H9 (cell line): ENCODE data around the gene IMPDH2. TPM values are rescaled to one million over a fixed set of nuclear protein-coding genes. Genes with fewer than 3 reads are reported as not detected.

Source experiments
- DNase-seq: peaks from one replicate; pipeline ENCODE4 v3.0.0-alpha.2; 2017
- H2AFZ ChIP-seq: one replicate; pipeline ENCODE4 v1.6.1; 2013; ENCODE audit warnings: mild to moderate bottlenecking, low read length, control low read depth, moderate library complexity
- H2AK5ac ChIP-seq: 2 replicates; pipeline ENCODE4 v1.6.1; 2013; ENCODE audit warnings: low read length, control low read depth, mixed read lengths; ENCODE audit not compliant: insufficient read length
- H2BK120ac ChIP-seq: one replicate; pipeline ENCODE4 v1.6.1; 2013; ENCODE audit warnings: low read depth, mild to moderate bottlenecking, low read length, control low read depth, inconsistent platforms; ENCODE audit not compliant: poor library complexity, severe bottlenecking
- H2BK12ac ChIP-seq: 2 replicates; pipeline ENCODE4 v1.6.1; 2013; ENCODE audit warnings: low read length, control low read depth, mixed read lengths, low read depth; ENCODE audit not compliant: insufficient read length
- H2BK15ac ChIP-seq: 2 replicates; pipeline ENCODE4 v1.6.1; 2013; ENCODE audit warnings: low read depth, low read length, control low read depth
- H2BK20ac ChIP-seq: one replicate; pipeline ENCODE4 v1.6.1; 2013; ENCODE audit warnings: low read depth, mild to moderate bottlenecking, low read length, control low read depth, inconsistent platforms; ENCODE audit not compliant: poor library complexity, severe bottlenecking
- H2BK5ac ChIP-seq: 2 replicates; pipeline ENCODE4 v1.6.1; 2013; ENCODE audit warnings: low read length, control low read depth, mixed read lengths; ENCODE audit not compliant: insufficient read length
- H3K14ac ChIP-seq: 2 replicates; pipeline ENCODE4 v1.6.1; 2013; ENCODE audit warnings: low read length, control low read depth; ENCODE audit not compliant: insufficient read depth
- H3K18ac ChIP-seq: 2 replicates; pipeline ENCODE4 v1.6.1; 2013; ENCODE audit warnings: low read depth, mild to moderate bottlenecking, mixed read lengths, low read length, control low read depth; ENCODE audit not compliant: insufficient read length
- H3K23ac ChIP-seq: 2 replicates; pipeline ENCODE4 v1.6.1; 2013; ENCODE audit warnings: low read length, control low read depth, mixed read lengths, low read depth; ENCODE audit not compliant: insufficient read length
- H3K23me2 ChIP-seq: 2 replicates; pipeline ENCODE4 v1.6.1; 2013; ENCODE audit warnings: low read depth, mild to moderate bottlenecking, mixed read lengths, low read length, control low read depth; ENCODE audit not compliant: insufficient read length, poor library complexity, severe bottlenecking
- H3K27ac ChIP-seq: 2 replicates; pipeline ENCODE4 v1.5.1; 2013; ENCODE audit warnings: low read length, control low read depth, mixed read lengths, low read depth; ENCODE audit not compliant: insufficient read length
- H3K27me3 ChIP-seq: 2 replicates; pipeline ENCODE4 v1.6.1; 2013; ENCODE audit warnings: low read length, control low read depth, inconsistent platforms; ENCODE audit not compliant: insufficient read depth
- H3K4ac ChIP-seq: 2 replicates; pipeline ENCODE4 v1.6.1; 2013; ENCODE audit warnings: low read depth, mild to moderate bottlenecking, control low read depth, inconsistent platforms, low read length, moderate library complexity
- H3K4me1 ChIP-seq: 2 replicates; pipeline ENCODE4 v1.6.1; 2013; ENCODE audit warnings: low read length, control low read depth, inconsistent platforms; ENCODE audit not compliant: insufficient read depth
- H3K4me2 ChIP-seq: 2 replicates; pipeline ENCODE4 v1.6.1; 2013; ENCODE audit warnings: low read length, control low read depth, mixed read lengths; ENCODE audit not compliant: insufficient read length, insufficient read depth
- H3K56ac ChIP-seq: 2 replicates; pipeline ENCODE4 v1.6.1; 2013; ENCODE audit warnings: low read depth, mild to moderate bottlenecking, mixed read lengths, low read length, control low read depth; ENCODE audit not compliant: insufficient read length
- H3K79me1 ChIP-seq: 2 replicates; pipeline ENCODE4 v1.6.1; 2013; ENCODE audit warnings: low read depth, mild to moderate bottlenecking, moderate library complexity, low read length, control low read depth, inconsistent platforms; ENCODE audit not compliant: insufficient read depth, poor library complexity, severe bottlenecking
- H3K79me2 ChIP-seq: 2 replicates; pipeline ENCODE4 v1.6.1; 2013; ENCODE audit warnings: low read length, control low read depth, inconsistent platforms; ENCODE audit not compliant: insufficient read depth
- H3K9ac ChIP-seq: 2 replicates; pipeline ENCODE4 v1.6.1; 2013; ENCODE audit warnings: low read length, control low read depth, mixed read lengths; ENCODE audit not compliant: insufficient read length; ENCODE audit errors: extremely low read depth
- H3K9me3 ChIP-seq: one replicate; pipeline ENCODE4 v1.6.1; 2013; ENCODE audit warnings: low read depth, low read length, inconsistent platforms; ENCODE audit not compliant: control insufficient read depth
- H3T11ph ChIP-seq: one replicate; pipeline ENCODE4 v1.6.1; 2013; ENCODE audit warnings: mild to moderate bottlenecking, low read length, control low read depth, inconsistent platforms
- H4K20me1 ChIP-seq: one replicate; pipeline ENCODE4 v1.6.1; 2013; ENCODE audit not compliant: control insufficient read depth, insufficient read length, insufficient read depth
- H4K5ac ChIP-seq: 2 replicates; pipeline ENCODE4 v1.6.1; 2013; ENCODE audit warnings: low read depth, mild to moderate bottlenecking, mixed read lengths, low read length, control low read depth; ENCODE audit not compliant: insufficient read length
- H4K8ac ChIP-seq: replicated peaks from 2 replicates; pipeline ENCODE4 v1.6.1; 2013; ENCODE audit warnings: low read length, control low read depth, mixed read lengths, low read depth; ENCODE audit not compliant: insufficient read length
- H4K91ac ChIP-seq: 2 replicates; pipeline ENCODE4 v1.6.1; 2013; ENCODE audit warnings: low read depth, mild to moderate bottlenecking, moderate library complexity, mixed read lengths, low read length, control low read depth; ENCODE audit not compliant: insufficient read length
- H3K27ac Mint-ChIP-seq, 3 experiments: 2 replicates in 2 of 3; 3 replicates in 1 of 3; pipeline ENCODE4 v1.8.0; 2020 to 2021; ENCODE audit warnings: mixed read lengths in 3 of 3, mild to moderate bottlenecking in 1 of 3, moderate library complexity in 1 of 3
- H3K27me3 Mint-ChIP-seq: 2 replicates; pipeline ENCODE4 v1.8.0; 2021; ENCODE audit warnings: low read depth, mild to moderate bottlenecking, moderate library complexity, mixed read lengths
- H3K36me3 Mint-ChIP-seq, 3 experiments: 2 replicates in 2 of 3; 3 replicates in 1 of 3; pipeline ENCODE4 v1.8.0; 2020 to 2021; ENCODE audit warnings: low read depth in 3 of 3, mixed read lengths in 3 of 3; ENCODE audit not compliant: insufficient read depth in 1 of 3
- H3K4me1 Mint-ChIP-seq, 2 experiments: 2 replicates each; pipeline ENCODE4 v1.8.0; 2020; ENCODE audit warnings: mixed read lengths in 2 of 2
- H3K4me3 Mint-ChIP-seq, 2 experiments: 2 replicates in 1 of 2; 3 replicates in 1 of 2; pipeline ENCODE4 v1.8.0; 2020 to 2021; ENCODE audit warnings: mild to moderate bottlenecking in 2 of 2, mixed read lengths in 2 of 2, moderate library complexity in 1 of 2
- H3K9me3 Mint-ChIP-seq, 2 experiments: 2 replicates in 1 of 2; 3 replicates in 1 of 2; pipeline ENCODE4 v1.8.0; 2020; ENCODE audit warnings: mild to moderate bottlenecking in 2 of 2, mixed read lengths in 2 of 2, moderate library complexity in 1 of 2
- CTCF ChIP-seq: fragments of 200-600 bp; sonication (generic); conservative IDR thresholded peaks from 3 replicates; pipeline ENCODE4 v1.8.0; 2021; ENCODE audit warnings: antibody characterized with exemption, mild to moderate bottlenecking
- WGBS: extraction: QIAGEN DNeasy Blood & Tissue Kit; methylation state at CpG from one replicate; pipeline ENCODE4 v1.1.7; 2013; ENCODE audit warnings: missing lambda C conversion rate, low lambda C conversion rate, mixed read lengths; ENCODE audit not compliant: insufficient read length; ENCODE audit errors: extremely low coverage; 5-methylcytosine and 5-hydroxymethylcytosine counted together
- total RNA-seq: library from RNA; stranded (reverse); gene quantifications from 2 replicates; pipeline ENCODE4 v1.2.1, GENCODE V29; 2021

IMPDH2 gene
- total RNA-seq, 1 experiment from 2014 or later = 408 TPM

- H3K9me3 ChIP-seq = no peaks in the 10 kb centered on the region
- H3T11ph ChIP-seq = no peak overlapping the region
- no peak for TF ChIP-seq CTCF
- H2AK5ac ChIP-seq = no peak overlapping the region
- H2BK12ac ChIP-seq = no peak overlapping the region
- H3K27me3 ChIP-seq = no peaks in the 10 kb centered on the region
- H4K91ac ChIP-seq = no peak overlapping the region
- Mint-ChIP-seq H3K9me3 (no peaks in the 10 kb centered on the region), H3K27me3 (no peaks in the 10 kb centered on the region), H3K4me1 (peaks cover 17 to 21% of the 10 kb centered on the region in 2 experiments), H3K27ac (no peak overlapping the region), H3K4me3 (peak overlapping the region; percentile 91 to 95; a peak in 4 of 5 replicates), H3K36me3 (peaks cover 23 to 51% (median 46%) of the 10 kb centered on the region in 3 experiments)
- peaks cover 2% of the 10 kb centered on the region for H4K20me1 ChIP-seq
- no peak overlapping the region for H4K8ac ChIP-seq
- no peak overlapping the region for H3K14ac ChIP-seq
- no peak overlapping the region for H3K9ac ChIP-seq
- H3K23ac ChIP-seq = no peak overlapping the region
- H2BK15ac ChIP-seq = no peak overlapping the region
- H3K4me2 ChIP-seq = no peak overlapping the region
- H2BK120ac ChIP-seq = no peak overlapping the region
- H2AFZ ChIP-seq = no peak overlapping the region
- no peaks in the 10 kb centered on the region for H3K79me1 ChIP-seq
- no peak overlapping the region for H2BK20ac ChIP-seq
- H3K4me1 ChIP-seq = no peaks in the 10 kb centered on the region
- no peak for DNase-seq
- H3K4ac ChIP-seq = no peak overlapping the region
- H3K27ac ChIP-seq = no peak overlapping the region
- no peaks in the 10 kb centered on the region; the same call in 1 of the 2 replicates for H3K79me2 ChIP-seq
- H3K56ac ChIP-seq = no peak overlapping the region
- no CpG with 5 or more reads among the region's 6 CpGs for WGBS
- H4K5ac ChIP-seq = no peak overlapping the region
- no peak overlapping the region for H2BK5ac ChIP-seq
- peaks cover 16% of the 10 kb centered on the region for H3K23me2 ChIP-seq
- no peak overlapping the region for H3K18ac ChIP-seq
Measured at GRCh38 chr3:49016414-49017228, 12.6 kb downstream of the IMPDH2 start.
